Measurements from ENCODE around the gene VOPP1. TPM values are rescaled to one million over a fixed set of nuclear protein-coding genes. Genes with fewer than 3 reads are reported as not detected.
A peak's percentile ranks its signal among the peaks of the same experiment; 100 is the strongest.

Gene VOPP1
- total and polyA plus RNA-seq, 2 of the 13 experiments (the other 11 are each of a cell fraction or from before 2014, with no cell fraction given): 21.8 to 55.3 TPM

DNA sequence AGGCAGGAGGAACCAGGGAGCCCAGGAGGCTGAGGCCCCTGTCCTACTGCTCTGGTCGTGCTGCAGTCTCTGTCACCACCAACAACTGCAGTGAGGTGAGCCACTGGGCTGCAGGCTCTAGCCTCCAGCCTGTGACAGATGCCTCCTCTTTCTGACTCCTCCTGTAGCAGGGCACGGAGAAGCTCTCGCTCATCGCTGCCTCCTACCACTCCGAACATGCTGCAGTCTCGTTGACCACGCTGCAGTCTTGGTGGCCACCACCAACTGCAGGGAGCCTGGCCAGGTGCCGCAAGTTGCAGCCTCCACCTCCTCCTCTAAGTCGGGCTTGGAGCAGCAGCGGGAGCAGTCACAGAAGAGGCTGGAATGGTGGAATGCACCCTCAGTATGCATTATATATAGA is 22.1 kb upstream of the VOPP1 start:
- peak; percentile 14 for ATAC-seq
- H3K36me3 ChIP-seq (replicated peaks in 1 of 2; ENCODE audit: control insufficient read depth in 1 of 2, insufficient read depth in 2 of 2, low read length in 2 of 2): no peaks in the 10 kb centered on the region
- H3K79me2 ChIP-seq (ENCODE audit: insufficient read depth, low read length): no peaks in the 10 kb centered on the region
- no peak overlapping the region for H3K4me3 ChIP-seq (replicated peaks in 1 of 3; ENCODE audit: insufficient read depth in 1 of 3, low read depth in 2 of 3, low read length in 3 of 3)
- intact Hi-C loops (cut with micrococcal nuclease; ENCODE audit: unreplicated experiment): no loop called here
- no peak overlapping the region; the same call in 1 of the 2 replicates for H3K4me2 ChIP-seq (ENCODE audit: low read depth, low read length)
- H3K27ac ChIP-seq (ENCODE audit: extremely low read length, insufficient read depth, low read length): no peak overlapping the region
- CTCF ChIA-PET (ENCODE audit: low intra/inter-chr PET ratio, low total read pairs): no interaction called here
- H2AFZ ChIP-seq (ENCODE audit: low read length): no peak overlapping the region
- POLR2A ChIA-PET: no interaction called here
- H4K20me1 ChIP-seq (ENCODE audit: insufficient read depth, low read length): no peaks in the 10 kb centered on the region
- no peaks in the 10 kb centered on the region for H3K9me3 ChIP-seq (ENCODE audit: low read length)
- 20% methylated on average over 5 of the region's 10 CpGs for WGBS (ENCODE audit: low lambda C conversion rate)
- peaks cover 6% of the 10 kb centered on the region; the same call in 1 of the 2 replicates for H3K4me1 ChIP-seq (ENCODE audit: insufficient read depth, low read length)
- H3K27me3 ChIP-seq (ENCODE audit: control insufficient read depth in 1 of 2, insufficient read depth in 2 of 2, low read length in 2 of 2): peaks cover 0 to 7% of the 10 kb centered on the region in 2 experiments; a peak in 2 of 5 replicates
- no peak for FAIRE-seq
- in situ Hi-C loops (cut with HindIII; ENCODE audit: extremely low pct_ligation_motif_present, low pct_unique_long_range_greater_than_20kb): loop anchor here (10.0 kb wide), 2 partner anchors 160 to 320 kb away; no protein-coding TSS in a partner anchor
- no peak overlapping the region for H3K9ac ChIP-seq (ENCODE audit: insufficient read depth, low read depth, low read length)
- no peak for DNase-seq (ENCODE audit: low spot score)
- no TSS peak for BruUV-seq (replicated peaks)
- TF ChIP-seq REXO4 (CRISPR knock-in tag; IDR thresholded peaks at IDR 0.05; ENCODE audit: borderline replicate concordance) (no peak), HES4 (CRISPR knock-in tag; IDR thresholded peaks at IDR 0.05; ENCODE audit: borderline replicate concordance) (no peak), ZNF205 (CRISPR knock-in tag; IDR thresholded peaks at IDR 0.05) (no peak), NFE2L2 (IDR thresholded peaks at IDR 0.05; ENCODE audit: low read length) (no peak)
- TF ChIP-seq, protein P1, sequence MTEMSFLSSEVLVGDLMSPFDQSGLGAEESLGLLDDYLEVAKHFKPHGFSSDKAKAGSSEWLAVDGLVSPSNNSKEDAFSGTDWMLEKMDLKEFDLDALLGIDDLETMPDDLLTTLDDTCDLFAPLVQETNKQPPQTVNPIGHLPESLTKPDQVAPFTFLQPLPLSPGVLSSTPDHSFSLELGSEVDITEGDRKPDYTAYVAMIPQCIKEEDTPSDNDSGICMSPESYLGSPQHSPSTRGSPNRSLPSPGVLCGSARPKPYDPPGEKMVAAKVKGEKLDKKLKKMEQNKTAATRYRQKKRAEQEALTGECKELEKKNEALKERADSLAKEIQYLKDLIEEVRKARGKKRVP (CRISPR knock-in tag; IDR thresholded peaks at IDR 0.05): no peak
- TF ChIP-seq, protein P2, sequence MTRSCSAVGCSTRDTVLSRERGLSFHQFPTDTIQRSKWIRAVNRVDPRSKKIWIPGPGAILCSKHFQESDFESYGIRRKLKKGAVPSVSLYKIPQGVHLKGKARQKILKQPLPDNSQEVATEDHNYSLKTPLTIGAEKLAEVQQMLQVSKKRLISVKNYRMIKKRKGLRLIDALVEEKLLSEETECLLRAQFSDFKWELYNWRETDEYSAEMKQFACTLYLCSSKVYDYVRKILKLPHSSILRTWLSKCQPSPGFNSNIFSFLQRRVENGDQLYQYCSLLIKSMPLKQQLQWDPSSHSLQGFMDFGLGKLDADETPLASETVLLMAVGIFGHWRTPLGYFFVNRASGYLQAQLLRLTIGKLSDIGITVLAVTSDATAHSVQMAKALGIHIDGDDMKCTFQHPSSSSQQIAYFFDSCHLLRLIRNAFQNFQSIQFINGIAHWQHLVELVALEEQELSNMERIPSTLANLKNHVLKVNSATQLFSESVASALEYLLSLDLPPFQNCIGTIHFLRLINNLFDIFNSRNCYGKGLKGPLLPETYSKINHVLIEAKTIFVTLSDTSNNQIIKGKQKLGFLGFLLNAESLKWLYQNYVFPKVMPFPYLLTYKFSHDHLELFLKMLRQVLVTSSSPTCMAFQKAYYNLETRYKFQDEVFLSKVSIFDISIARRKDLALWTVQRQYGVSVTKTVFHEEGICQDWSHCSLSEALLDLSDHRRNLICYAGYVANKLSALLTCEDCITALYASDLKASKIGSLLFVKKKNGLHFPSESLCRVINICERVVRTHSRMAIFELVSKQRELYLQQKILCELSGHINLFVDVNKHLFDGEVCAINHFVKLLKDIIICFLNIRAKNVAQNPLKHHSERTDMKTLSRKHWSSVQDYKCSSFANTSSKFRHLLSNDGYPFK (CRISPR knock-in tag; IDR thresholded peaks at IDR 0.05; ENCODE audit: borderline replicate concordance): peak; percentile 3; the same call in 1 of the 2 replicates
- TF ChIP-seq, protein P3, sequence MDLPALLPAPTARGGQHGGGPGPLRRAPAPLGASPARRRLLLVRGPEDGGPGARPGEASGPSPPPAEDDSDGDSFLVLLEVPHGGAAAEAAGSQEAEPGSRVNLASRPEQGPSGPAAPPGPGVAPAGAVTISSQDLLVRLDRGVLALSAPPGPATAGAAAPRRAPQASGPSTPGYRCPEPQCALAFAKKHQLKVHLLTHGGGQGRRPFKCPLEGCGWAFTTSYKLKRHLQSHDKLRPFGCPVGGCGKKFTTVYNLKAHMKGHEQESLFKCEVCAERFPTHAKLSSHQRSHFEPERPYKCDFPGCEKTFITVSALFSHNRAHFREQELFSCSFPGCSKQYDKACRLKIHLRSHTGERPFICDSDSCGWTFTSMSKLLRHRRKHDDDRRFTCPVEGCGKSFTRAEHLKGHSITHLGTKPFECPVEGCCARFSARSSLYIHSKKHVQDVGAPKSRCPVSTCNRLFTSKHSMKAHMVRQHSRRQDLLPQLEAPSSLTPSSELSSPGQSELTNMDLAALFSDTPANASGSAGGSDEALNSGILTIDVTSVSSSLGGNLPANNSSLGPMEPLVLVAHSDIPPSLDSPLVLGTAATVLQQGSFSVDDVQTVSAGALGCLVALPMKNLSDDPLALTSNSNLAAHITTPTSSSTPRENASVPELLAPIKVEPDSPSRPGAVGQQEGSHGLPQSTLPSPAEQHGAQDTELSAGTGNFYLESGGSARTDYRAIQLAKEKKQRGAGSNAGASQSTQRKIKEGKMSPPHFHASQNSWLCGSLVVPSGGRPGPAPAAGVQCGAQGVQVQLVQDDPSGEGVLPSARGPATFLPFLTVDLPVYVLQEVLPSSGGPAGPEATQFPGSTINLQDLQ (CRISPR knock-in tag; IDR thresholded peaks at IDR 0.05): no peak

Measured in HepG2 (cell line).